ENCODE data around the gene NKAIN2.
"Not testable (repeated sequence)": the region's sequence is repeated elsewhere in the genome, so short reads cannot be mapped to it uniquely, and the experiment has no call there.

The NKAIN2 gene

DNA sequence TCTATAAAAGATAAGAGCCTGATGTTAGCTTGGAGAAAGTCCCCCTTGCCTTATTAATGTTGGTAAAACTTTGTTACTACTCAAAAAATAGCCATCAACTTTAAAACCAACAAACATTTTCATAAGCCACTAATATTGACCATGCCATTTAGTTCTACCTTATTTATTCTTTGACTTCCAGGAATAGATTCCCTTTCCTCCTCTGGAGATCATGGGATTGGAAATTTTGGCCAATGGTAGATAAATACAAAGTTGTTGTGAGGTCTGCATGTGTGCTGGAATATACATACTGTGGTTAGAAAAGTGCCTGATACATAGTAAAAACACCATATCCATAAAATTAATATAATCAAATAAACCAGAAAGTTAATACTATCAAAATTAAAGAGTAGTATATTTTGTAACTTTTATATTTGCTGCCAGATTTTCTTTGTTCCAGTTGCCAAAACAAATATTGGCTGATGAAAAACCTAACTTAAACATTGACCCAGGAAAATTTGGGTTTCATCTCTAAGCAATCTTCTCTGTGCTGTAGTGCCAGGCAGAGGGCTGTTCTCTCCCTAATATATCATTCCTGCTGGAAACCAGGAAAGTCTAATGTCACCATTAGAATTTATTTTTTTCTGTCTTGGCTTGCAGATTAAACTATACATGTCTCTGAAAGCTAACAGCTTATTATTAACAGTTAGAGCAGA lies 169.1 kb downstream of the NKAIN2 start:
- DNase-seq, result no peak

DNA sequence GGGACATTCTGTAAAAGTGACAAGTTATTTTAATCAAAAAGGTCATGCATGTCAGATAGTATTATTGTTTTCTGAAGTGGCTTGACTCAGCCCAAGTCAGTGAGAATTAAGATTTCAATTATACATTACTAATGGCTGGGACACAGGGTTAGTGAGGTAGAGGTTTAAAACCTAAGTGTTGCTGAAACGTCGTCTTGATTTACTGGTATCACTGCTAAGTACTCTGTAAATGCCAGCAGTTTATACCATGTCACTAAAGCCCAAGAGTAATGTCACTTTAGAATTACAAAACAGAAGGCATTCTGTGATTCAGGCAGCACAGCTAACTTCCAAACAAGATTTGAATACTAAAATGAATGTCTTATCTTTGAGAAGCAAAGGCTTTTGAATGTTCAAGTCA lies 176.6 kb downstream of the NKAIN2 start:
- DNase-seq, result no peak

DNA sequence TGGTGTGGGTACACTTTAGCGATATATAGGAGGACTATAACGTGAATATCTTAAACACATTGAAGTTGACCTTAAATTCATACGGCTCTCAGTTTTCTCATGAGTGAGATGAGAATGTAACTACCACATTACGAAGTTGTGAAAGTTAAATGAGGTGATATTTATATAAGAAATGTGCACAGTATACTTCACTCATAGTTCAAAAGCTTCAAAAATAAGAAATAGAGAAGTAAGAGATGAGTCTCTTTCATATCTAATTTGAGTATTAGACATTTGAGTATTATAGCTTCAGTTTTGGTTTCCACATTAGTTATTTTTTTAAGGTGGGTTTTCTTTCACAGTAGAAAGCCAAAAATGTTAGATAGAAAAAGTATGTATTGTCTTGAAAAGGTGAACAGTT lies 183.3 kb downstream of the NKAIN2 start:
- no peak for DNase-seq

DNA sequence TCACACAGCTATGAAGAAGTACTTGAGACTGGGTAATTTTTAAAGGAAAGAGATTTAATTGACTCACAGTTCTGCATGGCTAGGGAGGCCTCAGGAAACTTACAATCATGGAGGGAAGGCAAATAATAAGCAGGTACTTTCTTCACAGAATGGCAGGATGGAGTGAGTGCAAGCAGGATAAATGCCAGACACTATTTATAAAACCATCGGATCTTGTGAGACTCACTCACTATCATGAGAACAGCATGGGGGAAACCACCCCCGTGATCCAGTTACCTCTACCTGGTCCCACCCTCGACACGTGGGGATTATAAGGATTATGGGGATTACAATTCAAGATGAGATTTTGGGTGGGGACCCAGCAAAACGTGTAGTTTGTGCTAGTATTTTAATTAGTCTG lies 186.3 kb downstream of the NKAIN2 start:
- DNase-seq, result not testable (repeated sequence)

DNA sequence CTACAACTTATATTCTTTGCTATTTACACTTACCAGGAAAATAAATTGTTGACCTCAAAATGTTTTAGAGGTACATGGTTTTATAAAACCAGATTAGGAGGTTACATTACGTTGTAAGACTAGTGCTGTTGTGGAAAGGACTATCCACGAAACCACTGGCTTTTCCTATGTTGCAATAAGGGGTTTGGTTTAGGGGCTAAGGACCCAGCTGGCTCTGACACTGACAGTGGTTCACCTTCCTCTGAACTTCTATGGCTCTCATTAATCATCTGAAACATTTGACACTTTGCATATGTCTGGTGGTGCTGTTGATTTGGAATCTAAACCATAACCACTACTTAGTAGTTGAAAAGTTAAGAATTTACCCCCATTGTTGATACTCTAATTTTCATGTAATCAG lies 186.7 kb downstream of the NKAIN2 start:
- DNase-seq, result no peak

DNA sequence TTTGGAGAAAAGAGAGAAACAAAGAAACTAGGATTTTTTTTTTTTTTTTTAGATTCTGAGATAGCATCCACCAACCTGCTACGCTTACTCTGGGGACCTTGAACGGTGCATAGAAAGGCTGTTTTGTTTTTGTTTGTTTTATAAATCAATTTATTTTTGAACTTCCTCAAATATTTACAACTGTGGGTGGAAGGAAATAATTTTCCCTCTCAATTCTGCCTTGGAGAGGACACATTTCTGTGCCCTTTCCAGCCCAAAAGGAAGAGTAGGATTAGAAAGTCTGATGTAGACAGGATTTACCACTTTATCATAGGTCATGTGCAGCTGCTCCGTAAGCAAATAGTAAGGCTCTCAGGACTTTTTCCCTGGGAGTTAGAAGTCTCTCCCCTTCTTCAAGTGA lies 190.5 kb downstream of the NKAIN2 start:
- DNase-seq, result no peak

DNA sequence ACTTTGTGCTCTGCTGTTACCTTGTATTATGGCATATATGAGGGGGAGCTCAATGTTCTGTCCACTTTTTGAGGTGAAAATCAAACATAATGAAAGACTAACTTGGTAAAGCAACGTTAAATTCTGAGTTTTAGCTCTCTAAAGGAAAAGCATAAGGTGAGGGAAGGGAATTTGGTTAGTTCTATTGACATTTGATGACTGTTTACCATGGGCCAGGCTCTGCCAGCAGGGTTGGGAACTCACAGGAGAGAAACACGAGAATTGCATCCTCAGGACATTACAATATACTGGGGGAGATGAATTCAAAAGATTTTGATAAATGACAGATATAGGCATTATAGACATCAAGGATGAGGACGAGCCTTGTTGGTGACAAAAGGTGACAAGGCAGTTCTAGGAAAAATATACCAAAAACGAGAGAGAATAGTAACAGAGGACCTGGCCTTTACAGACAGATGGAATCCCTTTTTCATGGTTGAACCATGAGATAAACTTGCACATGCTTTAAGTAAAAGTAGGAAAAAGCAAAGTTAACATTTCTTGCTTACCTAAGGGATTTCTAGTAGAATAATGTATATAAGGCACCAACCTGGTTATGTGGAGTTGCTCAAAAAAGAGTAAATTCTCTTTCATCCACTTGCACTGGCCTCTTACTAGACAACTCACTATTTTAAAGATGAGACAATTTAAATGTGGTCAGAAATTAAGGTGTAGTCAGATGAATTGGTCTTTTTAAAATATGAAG lies 191.4 kb downstream of the NKAIN2 start:
- DNase-seq, result no peak

DNA sequence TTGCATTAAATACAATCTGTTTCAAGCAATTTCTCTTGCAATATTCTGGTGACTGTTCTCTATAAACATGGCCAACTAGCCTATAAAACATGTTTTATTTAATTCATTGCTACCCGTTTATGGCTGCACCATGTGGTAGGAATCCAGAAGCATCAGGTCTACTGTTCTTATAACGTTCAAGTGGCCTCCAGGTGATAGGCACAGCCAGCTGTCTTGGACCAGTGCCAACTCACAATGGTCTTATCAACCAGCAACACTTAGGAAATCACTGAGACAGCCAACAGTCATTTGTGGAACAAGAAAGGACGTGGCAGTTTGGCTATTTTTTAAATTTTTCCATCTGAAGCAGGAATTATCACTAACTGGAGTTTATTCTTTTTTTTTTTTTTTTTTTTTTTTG lies 193.6 kb downstream of the NKAIN2 start:
- no peak for DNase-seq

DNA sequence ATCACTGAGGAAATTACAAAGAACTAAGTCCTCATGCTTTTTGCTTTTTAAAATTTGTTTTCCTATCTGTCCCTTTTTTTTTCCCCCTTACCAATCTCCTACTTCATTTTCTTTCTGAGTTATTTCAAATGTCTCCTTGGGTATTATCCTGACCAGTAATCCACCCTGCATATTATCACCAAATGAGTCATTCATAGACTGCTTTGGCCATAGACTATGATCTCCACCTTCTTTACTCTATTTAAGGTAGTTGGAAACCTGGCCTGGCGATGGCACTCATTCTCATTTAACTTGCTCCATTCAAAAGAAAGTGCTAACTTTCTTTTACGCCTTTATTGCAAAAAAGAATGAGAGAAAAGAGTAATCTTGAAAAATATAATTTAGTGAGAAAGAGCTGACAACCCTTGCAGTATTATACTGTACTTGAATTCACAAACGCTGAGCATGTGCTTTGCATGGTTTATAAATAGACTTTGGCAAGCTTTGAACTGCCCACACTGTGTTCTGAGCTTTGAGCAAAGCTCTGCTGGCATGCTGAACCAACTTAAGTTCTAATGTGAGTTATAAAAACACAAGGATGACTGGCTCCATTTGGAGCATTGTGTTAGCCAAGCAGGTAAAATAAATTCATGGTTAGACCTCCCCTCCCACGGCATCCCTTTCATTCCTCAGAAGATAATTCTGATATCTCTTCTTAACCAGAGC lies 198.9 kb downstream of the NKAIN2 start:
- DNase-seq, result no peak

DNA sequence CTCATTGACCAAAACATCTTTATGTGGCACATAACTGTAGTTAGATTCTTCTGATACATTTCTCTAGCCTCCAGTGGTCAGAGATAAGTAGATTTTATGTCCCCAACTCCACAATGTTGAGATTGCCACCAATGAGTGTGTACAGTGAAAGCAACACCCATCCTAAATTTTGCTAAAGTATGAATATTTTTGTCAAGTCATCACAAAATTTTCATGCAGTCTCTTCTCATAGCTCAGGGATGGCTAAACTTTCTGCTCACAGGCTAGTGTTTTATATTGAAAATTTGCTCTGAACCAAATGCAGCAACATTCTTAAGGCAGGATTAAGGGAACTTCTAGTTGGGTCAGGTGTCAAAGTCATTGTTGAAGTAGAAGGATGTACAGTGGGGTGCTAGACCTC lies 203.6 kb downstream of the NKAIN2 start:
- DNase-seq, result no peak

DNA sequence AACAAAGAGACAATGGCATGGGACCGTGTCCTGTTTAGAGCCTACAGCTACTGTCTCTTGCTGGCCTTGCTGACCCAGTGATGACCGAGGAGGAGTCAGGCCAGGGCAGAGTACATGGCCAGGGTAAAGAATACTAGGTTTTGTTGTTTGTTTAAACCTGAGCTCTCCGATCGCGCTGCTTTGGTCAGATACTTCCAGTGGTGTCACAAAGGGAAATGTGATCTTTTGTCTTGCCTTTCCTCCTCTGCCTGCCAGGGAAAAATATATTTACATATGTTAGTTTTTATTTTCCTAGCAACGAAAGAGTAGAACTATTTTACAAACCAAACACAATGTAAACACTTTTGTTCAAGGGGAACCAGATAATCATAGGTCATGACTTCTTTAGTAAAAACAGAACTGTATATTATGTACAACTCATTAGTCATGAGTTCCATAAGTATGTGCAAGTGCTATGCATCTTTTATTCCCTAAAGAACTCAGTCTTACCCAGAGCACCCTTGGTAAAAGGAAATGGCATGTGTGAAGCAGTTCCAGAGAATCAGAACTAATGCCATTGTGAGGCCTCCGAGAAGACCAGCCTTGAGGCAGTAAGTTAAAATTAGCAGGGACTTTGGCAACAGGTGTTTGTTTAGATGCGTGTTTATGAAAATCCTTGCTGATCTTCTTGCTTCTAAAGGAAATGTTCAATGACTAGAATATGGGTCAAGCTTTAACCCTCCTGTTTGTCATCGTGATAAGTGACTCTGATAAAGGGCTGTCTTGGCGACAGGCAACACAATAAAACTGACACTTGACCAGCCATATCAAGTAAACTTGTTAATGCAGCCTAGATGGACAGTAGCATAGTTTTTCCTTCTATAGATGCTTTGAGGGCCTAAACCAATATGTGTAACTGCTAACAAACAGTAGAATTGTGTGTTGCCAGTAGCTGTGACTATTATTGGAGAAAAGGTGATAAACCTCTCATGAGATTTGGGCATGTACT lies 204.6 kb downstream of the NKAIN2 start:
- no peak for DNase-seq

DNA sequence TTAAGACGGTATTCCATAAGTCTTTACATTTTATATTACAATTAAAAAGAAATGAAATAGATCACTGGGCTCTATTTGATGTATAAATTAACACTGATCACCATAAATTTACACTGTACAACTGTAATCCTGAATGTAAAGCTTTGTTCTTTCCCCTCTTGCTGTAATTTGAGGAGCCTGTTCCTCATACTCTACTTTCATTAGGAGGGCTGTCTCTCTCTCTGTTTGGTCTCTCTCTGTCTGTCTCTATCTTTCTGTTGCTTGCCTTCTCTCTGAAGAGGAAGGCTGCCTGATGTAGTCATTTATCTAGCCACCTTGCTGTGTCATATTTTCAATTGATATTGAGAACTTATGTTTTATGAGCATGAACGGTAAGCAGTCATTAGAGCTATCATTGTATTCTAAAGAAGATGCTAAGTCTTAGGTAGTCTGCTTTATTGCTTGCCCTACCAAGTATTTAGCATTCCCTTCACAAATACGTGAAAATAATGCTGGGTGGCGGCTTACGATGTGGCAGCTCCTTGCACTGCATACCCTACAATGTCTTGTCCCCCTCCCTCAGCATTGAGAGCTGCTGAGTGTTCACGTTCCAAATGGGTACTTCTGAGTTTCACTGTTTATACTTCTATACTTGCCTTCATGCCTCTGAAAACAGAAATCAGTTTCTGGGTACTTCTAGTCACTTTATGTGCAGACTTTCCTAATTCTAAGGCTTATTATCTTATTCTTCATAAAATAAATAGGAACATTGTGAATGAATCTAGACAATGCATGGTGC lies 205.5 kb downstream of the NKAIN2 start:
- DNase-seq, result no peak

DNA sequence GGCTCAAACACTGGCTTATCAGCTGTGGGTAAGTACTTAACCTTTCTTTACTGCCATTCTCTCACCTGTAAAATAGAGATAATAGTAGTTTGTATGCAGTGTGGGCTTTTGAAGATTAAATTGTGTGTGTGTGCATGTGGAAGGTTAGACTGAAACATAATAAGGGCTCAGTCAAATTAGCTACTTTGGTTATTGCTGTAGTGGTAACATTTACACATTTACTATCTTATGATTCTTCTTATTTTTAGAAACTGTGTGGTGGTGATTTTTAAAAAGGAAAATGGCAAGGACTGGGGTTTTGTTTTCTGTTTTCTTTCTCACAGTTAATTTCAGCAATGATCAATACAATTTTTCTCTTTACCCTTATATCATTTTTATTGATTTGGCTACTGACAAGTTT lies 206.9 kb downstream of the NKAIN2 start:
- no peak for DNase-seq

DNA sequence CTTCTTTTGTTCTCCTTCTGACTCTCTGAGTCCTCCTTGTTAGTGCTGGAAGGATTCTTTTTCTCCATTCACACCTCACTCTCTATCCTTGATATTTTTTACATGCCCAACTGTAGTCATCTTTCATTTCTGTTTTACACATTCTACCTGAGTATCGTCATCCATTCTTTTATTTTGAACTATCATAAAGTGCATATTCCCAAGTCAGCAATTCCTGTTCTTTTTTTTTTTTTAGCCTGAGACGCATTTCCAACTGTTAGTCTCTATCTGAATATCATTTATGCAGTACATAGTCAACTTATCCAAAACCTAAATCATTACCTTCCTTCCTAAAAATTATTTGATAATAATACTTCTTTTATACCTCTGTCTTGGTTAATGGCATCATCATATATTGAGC lies 207.5 kb downstream of the NKAIN2 start:
- DNase-seq, result no peak

DNA sequence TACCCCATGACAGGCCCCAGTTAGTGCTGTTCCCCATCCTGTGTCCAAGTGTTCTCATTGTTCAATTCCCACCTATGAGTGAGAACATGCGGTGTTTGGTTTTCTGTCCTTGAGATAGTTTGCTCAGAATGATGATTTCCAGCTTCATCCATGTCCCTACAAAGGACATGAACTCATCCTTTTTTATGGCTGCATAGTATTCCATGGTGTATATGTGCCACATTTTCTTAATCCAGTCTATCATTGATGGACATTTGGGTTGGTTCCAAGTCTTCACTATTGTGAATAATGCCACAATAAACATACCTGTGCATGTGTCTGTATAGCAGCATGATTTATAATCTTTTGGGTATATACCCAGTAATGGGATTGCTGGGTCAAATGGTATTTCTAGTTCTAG lies 218.4 kb downstream of the NKAIN2 start:
- not testable (repeated sequence) for DNase-seq

DNA sequence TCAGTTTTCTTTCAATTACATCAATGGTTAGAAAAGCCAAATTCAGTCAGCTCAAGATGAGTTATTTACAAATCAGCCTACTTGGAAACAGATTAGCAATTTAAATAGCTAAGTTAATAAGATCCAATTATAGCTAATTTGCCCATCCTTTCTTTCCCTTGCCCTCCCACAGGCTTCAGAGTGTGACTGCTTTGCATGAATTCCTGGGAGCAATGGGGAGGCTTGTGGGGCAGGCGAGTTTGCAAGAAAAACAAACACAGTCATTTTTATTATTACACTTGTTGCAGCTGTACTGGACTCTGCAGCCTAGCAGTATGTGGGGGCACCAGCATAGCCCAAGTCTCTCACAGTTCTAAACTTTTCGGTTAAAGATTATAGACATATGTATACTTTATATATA lies 219.0 kb downstream of the NKAIN2 start:
- DNase-seq, result no peak

DNA sequence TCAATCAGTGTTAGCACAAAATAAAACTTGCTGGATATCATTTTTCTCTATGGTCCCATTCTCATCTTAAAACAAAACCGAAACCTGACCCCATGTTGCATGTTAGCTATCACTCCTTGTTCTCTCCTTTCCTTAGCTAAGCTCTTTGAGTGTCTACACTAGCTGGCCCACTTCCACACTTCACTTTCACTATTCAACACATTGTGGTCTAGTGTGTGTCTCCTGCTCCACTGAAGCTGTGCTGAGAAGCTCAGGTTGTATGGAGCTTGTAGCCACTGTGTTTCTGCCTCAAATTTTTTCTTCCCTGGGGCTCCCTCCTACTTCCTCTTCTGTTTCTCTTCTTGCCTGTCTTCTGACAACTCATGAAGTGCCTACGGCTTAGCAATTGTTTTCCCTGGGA lies 223.0 kb downstream of the NKAIN2 start:
- no peak for DNase-seq

DNA sequence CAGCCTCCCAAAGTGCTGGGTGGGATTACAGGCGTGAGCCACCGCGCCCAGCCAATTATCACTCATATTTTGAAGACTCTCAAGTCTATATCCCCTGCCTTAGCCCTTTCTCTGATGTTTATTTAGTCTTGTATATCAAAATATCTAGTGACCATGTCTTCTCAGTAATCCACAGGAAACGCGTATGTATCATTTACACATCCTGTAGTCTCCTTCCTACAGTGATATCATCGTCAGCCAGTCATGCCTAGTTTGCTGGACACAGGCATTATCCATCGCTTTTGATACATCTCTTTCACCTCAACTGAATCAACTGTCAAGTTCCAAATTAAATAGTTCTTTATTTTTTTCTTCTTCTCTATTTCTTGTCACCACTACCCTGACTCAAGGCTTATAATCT lies 223.7 kb downstream of the NKAIN2 start:
- DNase-seq, result no peak

DNA sequence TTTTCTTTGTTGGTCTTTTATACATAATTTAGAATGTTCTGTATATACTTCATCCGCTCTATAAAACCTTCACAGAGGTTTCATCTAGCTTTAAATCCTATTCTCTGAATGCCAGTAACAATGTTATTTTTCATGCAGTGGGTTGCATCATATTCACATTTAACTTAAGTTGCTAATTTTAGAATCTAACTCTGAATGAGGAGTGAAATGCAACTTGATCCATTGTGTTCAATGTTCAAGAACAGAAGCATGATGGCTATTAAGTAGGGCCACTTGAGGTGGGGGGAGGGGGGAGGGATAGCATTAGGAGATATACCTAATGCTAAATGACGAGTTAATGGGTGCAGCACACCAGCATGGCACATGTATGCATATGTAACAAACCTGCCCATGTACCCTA lies 224.5 kb downstream of the NKAIN2 start:
- no peak for DNase-seq

DNA sequence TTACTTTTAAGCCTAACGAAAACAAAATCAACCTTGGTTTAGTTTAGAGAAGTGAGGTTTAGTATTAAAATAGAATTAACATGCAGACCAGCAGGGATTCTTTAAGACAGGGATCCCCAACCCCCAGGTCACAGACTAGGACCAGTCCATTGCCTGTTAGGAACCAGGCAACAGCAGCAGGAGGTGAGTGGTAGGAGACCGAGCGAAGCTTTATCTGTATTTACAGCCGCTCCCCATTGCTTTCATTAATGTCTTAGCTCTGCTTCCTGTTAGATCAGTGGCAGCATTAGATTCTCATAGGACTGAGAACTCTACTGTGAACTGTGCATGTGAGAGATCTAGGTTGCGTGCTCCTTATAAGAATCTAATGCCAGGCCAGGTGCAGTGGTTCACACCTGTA lies 225.9 kb downstream of the NKAIN2 start:
- DNase-seq, result no peak

DNA sequence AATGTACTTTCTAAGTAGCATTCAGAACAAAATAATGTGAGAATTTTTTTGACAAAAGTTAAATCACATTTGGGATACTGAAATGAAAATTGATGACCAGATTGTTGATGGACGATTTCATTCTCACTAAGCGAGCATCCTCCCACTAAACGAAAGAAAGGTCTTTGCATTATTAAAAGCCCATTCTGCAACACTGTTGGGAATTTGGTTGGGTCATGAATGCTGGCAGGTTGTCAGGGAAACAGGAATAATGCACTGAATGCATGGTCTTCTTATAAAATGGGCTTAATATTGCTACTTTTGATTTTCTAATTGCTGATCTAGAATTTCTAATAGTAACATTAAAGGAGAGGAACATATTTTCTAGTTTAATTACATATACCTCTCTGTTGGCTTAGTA lies 229.8 kb downstream of the NKAIN2 start:
- DNase-seq, result no peak

DNA sequence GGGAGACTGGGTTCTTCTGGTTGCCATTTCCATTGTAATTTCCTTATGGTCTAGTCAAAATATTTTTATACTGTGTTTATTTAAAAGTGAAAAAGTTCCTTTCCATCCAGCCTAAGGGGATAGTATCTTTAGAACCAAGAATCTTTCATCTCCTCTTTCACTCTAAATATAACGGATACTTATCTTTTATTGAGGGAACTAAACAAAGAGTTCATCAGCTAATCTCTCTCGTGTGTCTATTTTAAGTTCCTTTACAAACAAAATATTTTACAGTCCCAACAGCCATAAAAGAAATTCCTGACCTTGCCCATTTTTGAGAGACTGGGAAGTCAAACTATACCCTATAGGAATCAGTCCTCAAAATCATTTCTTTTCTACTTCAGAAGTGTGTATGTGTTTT lies 232.7 kb downstream of the NKAIN2 start:
- no peak for DNase-seq

Measured in activated CD4-positive, alpha-beta T cell treated with anti-CD3 and anti-CD28 coated beads, Interleukin-2, amount 50 U/mL, for 1 hour (primary cell).